Measurements from ENCODE around the gene C7orf25.
"Not testable (repeated sequence)": the region's sequence is repeated elsewhere in the genome, so short reads cannot be mapped to it uniquely, and the experiment has no call there.

The C7orf25 gene

DNA sequence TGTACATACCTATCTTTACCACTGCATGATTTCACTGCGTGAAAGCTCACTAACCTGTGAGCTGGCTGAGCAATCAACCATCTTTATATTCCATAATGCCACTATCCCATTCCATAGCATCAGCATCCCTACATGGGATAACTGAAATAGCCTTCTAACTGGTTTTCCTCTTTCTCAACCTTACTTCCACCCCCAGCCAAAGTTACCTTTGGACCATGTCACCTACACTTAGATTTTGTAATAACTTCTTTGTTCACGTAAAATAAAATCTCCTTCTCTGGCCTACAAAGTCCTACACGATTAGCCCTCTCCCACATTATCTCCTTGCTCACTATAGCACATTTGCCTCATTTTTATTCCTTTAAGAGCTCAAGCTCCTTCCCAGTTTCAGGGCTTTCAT lies 17.6 kb upstream of the C7orf25 start:
- no peak for DNase-seq (ENCODE audit: low spot score)

DNA sequence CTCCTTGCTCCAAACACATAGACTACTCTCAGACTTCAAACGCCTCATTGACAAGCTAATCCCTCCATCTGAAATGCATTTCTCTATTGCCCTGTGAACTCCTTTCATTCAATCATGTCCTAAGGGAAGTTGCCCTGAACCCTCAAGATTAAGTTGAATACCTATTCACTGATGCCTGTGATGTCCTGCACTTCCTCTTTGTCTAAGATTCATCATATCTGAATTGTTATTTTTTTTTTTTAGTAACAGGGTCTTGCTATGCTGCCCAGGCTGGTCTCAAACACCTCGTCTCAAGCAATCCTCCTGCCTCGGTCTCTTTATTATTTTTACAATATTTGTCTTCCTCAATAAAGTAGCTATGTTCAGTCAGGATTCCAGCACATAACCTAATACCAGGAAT lies 16.9 kb upstream of the C7orf25 start:
- no peak for DNase-seq (ENCODE audit: low spot score)

DNA sequence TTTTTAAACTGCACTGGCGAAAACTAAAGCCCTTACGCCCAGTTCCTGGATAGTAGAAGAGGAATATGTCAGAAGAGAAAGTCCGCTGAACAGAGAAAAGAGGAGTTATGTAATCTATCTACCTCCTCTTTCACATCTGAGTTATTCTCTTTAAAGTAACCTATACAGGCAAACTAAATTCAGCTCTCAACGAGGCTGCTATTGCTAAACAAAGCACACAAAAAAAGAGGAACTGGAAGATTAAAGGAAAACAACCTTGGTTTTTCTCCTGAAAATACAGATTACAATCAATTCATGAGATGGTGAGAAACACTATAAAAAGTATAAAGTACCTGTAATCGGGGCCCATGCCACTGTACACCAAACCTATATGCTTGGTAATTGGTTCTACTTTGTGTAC lies 14.3 kb upstream of the C7orf25 start:
- DNase-seq (ENCODE audit: low spot score), result no peak

GRCh38 chr7:42925630-42926029 lies 13.8 kb upstream of the C7orf25 start:
- no peak for DNase-seq (ENCODE audit: low spot score)

- DNase-seq (ENCODE audit: low spot score), result no peak
Measured at GRCh38 chr7:42924223-42924838, 12.5 kb upstream of the C7orf25 start.

DNA sequence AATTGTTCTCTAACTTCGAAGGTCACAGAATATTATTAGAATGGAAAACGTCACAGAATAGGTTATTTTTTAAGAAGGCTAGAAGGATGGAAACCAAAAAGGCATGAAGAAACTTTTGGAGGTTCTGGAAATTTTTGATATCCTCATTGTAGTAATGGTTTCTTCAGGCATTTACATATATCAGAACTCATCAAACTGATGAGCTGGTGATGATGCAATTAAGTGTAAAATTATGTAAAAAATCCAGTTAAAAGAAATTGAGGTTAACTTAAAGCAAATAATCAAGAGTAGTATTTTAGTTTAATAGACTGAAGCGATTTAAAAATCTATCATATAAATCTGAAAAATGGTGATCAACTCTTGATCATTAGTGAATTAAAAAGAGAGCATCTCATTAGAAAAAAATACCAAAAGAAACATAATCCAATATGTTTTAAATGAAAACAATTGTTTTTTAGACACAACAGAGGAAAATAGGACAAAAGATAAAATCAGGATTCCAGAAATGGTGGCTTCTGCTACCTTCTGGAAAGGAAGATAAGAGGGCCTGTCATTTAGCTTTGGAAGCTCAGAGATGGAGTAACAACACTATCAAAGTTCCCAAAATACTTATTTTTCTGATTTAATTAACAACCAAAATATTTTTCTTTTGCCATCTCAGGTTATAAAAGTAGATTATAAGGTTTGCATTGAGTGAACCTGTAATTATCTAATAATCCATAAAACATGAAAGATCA lies 10.3 kb upstream of the C7orf25 start:
- no peak for DNase-seq (ENCODE audit: low spot score)

DNA sequence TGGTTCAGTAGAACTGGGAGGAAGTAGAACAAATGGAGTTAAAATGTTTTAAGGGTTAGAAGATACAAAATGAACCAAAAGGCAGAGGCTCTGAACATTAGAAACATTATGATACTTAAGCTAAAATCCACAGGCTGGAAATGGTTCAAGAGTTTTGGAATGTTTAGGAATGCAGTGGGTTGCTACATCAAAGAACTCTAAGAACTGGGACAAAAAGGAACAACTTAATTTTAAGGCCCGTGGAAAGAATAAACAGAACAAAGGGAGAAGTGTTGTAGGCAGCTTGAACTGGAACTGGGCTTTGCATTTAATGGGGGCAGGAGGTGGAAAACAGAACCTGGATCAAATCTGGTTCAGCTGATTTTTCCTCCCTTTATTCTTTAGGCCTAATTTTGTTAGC lies 3.5 kb upstream of the C7orf25 start:
- no peak for DNase-seq (ENCODE audit: low spot score)

DNA sequence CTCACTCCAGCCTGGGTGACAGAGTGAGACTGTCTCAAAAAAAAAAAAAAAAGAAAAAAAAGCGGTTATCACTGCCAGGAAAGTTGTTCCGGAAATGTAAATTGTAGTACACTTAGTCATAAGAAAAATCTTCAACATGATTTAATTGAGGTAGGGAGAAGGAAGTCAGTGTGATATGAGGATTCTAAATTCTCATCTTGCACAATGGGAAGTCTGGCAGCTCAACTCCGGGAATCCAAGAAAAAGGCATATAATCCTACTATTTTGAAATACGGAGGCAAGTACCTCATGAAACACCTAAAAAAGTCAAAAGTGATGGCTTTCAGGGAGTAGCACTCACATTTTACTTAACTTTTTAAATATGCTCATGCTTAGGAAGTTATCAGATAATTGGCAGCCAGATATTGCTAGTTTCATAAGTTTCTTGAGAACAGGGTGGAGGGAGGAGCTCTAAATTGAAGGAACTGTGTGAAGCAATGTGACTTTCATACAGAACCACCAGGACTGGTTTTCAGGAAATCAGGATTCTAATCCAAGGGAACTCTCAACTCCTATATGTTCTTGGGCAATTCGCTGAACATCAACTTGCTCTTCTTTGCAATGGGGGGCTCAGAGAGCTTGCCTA lies 2.7 kb upstream of the C7orf25 start:
- no peak for DNase-seq (ENCODE audit: low spot score)

DNA sequence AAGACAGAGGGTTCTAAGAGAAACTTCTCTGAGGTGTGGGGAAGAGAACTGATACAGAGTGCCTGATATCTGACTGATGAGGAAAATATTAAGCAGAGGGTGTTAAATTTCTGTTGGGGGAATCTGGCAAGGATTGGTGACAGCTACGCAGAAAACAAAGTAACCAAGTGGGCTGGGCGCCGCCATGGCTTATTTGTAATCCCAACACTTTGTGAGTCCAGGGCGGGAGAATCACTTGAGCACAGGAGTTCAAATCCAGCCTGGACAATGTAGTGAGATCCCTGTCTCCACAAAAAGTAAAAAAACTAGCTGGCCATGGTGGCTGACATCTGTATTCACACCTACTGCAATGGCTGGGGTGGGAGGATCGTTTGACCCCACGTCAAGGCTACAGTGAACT lies 2.1 kb upstream of the C7orf25 start:
- DNase-seq (ENCODE audit: low spot score), result no peak

GRCh38 chr7:42913591-42913990 lies 1.7 kb upstream of the C7orf25 start:
- DNase-seq (ENCODE audit: low spot score), result no peak

GRCh38 chr7:42910306-42910705 lies 1.6 kb downstream of the C7orf25 start:
- no peak for DNase-seq (ENCODE audit: low spot score)

GRCh38 chr7:42907316-42907715 lies 4.6 kb downstream of the C7orf25 start:
- DNase-seq (ENCODE audit: low spot score), result no peak

DNA sequence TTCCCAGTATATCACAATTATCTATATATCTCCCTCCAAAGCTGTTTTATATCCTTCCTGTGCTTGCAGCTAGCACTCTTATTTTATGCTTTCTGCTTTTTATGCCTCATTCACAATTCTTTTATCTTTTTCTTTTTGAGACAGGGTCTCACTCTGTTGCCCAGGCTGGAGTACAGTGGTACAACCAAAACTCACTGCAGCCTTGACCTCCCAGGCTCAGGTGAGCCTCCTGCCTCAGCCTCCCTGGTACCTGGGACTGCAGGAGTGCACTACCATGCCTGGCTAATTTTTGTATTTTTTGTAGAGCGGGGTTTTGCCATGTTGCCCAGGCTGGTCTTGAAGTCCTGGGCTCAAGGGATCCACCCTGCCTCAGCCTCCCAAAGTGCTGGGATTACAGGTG lies 5.7 kb downstream of the C7orf25 start:
- no peak for DNase-seq (ENCODE audit: low spot score)

GRCh38 chr7:42902331-42902730 lies 9.5 kb downstream of the C7orf25 start:
- DNase-seq (ENCODE audit: low spot score), result no peak

DNA sequence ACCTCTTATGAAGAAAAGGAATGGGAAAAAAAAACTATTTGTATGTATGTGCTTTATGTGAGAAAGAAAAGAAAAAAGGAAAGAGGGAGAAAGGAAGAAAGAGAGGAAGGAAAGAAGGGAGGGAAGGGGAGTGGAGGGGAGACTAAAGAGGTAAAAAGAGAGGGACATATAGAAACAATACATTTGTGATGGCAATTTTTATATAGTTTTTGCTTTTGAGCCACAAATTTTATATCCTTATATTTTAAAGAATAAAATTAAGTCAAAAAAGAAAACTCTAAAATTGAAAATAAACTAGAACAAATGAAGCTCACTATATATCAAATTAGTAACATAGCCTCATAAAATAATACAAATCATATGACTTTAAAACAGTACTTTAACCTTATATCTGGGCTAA lies 11.0 kb downstream of the C7orf25 start:
- no peak for DNase-seq (ENCODE audit: low spot score)

DNA sequence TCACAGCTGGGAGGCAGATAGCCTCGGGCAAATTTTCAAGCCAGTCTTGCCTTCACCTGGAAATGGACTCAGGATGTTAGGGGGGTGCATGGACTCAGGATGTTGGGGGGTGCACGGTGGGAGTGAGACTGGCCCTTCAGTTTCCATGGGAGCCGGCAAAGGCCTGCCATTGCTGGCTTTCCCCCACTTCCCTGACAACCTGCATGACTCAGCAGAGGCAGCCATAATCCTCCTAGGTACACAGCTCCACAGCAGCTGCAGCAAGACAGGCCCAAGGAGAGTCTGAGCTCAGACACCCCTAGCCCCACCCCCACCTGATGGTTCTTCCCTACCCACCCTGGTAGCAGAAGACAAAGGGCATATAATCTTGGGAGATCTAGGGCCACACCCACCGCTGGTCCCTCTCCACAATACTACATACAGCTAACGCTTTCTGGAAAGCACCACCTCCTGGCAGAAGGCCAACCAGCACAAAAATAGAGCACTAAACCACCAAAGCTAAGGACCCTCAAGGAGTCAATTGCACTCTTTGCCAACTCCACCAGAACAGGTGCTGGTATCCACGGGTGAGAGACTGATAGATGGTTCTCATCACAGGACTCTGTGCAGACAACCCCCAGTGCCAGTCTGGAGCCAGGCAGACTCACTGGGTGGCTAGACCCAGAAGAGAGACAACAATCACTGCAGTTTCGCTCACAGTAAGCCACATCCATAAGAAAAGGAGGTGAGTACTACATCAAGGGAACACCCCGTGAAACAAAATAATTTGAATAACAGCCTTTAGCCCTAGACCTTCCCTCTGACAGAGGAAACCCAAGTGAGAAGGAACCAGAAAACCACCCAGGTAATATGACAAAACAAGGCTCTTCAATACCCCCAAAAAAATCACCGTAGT lies 18.3 kb downstream of the C7orf25 start:
- no peak for DNase-seq (ENCODE audit: low spot score)

DNA sequence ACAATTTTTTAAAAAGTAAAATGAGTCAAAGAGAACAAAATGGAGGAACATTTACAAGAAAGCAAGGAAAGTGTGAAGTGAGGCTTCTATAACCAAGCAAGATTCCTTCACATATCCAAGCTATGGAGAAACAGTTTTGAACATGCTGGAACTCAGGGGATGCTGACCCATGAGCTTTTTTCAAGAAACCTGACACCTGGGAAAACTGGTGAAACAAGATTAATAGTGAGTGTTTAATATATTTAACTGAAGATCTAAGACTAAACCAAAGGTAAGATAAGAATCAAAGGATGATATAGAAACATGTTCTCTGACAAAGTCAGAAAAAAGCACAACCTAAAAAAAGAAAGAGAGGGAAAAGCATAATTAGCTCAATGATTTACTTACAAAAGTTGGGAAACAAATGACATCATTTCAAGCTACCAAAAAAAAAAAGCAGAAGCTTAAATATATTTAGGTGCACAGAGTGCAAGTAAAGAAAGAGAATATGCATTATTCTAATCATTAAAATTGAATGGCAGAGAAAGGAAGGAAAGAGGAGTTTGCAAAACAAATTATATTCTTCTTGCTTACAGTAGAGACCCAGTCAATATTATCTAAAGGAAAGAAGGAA lies 24.9 kb downstream of the C7orf25 start:
- DNase-seq (ENCODE audit: low spot score), result no peak

- DNase-seq (ENCODE audit: low spot score), result no peak
Measured at GRCh38 chr7:42886129-42886528, 25.7 kb downstream of the C7orf25 start.

GRCh38 chr7:42885183-42885582 lies 26.7 kb downstream of the C7orf25 start:
- not testable (repeated sequence) for DNase-seq (ENCODE audit: low spot score)

DNA sequence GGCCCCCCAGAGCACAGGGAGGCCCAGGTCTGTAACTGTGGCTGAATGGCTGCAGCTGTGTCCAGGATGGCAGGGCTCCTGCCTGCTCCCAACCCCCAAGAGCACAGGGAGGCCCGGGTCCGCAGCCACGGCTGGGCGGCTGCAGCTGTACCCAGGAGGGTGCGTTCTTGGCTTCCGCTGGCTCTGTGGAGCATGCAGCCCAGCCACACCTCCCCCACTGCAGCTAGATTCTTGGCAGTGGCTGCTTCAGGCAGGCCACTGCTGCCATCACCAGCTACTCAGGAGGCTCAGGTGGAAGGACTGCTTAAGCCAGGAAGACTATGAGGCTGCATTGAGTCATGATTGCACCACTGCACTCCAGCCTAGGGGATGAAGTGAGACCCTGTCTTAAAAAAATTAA lies 27.9 kb downstream of the C7orf25 start:
- no peak for DNase-seq (ENCODE audit: low spot score)

DNA sequence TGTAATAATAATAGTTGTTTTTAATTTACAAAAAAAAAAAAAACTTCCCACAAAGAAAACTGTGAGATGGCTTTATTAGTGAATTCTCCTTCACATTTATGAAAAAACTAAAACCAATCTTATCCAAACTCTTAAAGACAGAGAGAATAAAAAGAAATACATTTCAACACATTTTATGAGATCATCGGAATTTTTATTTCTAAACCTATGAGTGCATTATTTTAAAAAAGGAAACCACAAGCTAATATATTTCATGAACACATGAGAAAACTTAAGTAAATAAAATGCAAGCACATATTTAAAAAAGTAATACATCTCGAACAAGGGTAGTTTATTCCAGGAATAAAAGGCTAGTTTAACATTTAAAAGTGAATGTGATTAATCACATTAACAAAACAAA lies 31.5 kb downstream of the C7orf25 start:
- no peak for DNase-seq (ENCODE audit: low spot score)

- no peak for DNase-seq (ENCODE audit: low spot score)
Measured at GRCh38 chr7:42878303-42878702, 33.6 kb downstream of the C7orf25 start.

Data from ecto neural progenitor cell (in vitro differentiated cells).